ENCODE data around the gene ZSCAN16. TPM values are rescaled to one million over a fixed set of nuclear protein-coding genes. Genes with fewer than 3 reads are reported as not detected.

ZSCAN16 gene
- total and polyA plus RNA-seq, 2 of the 13 experiments (the other 11 are each of a cell fraction or from before 2014, with no cell fraction given) = 5.7 to 12.7 TPM

- TF ChIP-seq, protein P1, sequence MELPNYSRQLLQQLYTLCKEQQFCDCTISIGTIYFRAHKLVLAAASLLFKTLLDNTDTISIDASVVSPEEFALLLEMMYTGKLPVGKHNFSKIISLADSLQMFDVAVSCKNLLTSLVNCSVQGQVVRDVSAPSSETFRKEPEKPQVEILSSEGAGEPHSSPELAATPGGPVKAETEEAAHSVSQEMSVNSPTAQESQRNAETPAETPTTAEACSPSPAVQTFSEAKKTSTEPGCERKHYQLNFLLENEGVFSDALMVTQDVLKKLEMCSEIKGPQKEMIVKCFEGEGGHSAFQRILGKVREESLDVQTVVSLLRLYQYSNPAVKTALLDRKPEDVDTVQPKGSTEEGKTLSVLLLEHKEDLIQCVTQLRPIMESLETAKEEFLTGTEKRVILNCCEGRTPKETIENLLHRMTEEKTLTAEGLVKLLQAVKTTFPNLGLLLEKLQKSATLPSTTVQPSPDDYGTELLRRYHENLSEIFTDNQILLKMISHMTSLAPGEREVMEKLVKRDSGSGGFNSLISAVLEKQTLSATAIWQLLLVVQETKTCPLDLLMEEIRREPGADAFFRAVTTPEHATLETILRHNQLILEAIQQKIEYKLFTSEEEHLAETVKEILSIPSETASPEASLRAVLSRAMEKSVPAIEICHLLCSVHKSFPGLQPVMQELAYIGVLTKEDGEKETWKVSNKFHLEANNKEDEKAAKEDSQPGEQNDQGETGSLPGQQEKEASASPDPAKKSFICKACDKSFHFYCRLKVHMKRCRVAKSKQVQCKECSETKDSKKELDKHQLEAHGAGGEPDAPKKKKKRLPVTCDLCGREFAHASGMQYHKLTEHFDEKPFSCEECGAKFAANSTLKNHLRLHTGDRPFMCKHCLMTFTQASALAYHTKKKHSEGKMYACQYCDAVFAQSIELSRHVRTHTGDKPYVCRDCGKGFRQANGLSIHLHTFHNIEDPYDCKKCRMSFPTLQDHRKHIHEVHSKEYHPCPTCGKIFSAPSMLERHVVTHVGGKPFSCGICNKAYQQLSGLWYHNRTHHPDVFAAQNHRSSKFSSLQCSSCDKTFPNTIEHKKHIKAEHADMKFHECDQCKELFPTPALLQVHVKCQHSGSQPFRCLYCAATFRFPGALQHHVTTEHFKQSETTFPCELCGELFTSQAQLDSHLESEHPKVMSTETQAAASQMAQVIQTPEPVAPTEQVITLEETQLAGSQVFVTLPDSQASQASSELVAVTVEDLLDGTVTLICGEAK (IDR thresholded peaks at IDR 0.05) = no peak
- TF ChIP-seq, protein P1 (CRISPR knock-in tag; IDR thresholded peaks at IDR 0.05) = peak; percentile 61; the same call in 1 of the 2 replicates
- TF ChIP-seq MXD3 (CRISPR knock-in tag; IDR thresholded peaks at IDR 0.05) (peak; percentile 52; the same call in 1 of the 2 replicates), CREBL2 (CRISPR knock-in tag; IDR thresholded peaks at IDR 0.05; ENCODE audit: borderline replicate concordance) (no peak), DNMT3B (CRISPR knock-in tag; conservative IDR thresholded peaks at IDR 0.05) (peak; percentile 41; the same call in 1 of the 2 replicates), NAIF1 (CRISPR knock-in tag; IDR thresholded peaks at IDR 0.05; ENCODE audit: borderline replicate concordance) (peak; percentile 62), MBD4 (IDR thresholded peaks at IDR 0.05; ENCODE audit: borderline replicate concordance, low read length) (no peak), ZNF496 (CRISPR knock-in tag; IDR thresholded peaks at IDR 0.05; ENCODE audit: insufficient replicate concordance) (no peak), ZNF101 (CRISPR knock-in tag; IDR thresholded peaks at IDR 0.05; ENCODE audit: borderline replicate concordance, low read depth) (no peak), HNF4A (CRISPR knock-in tag; IDR thresholded peaks at IDR 0.05) (peak; percentile 66), ZNF577 (CRISPR knock-in tag; IDR thresholded peaks at IDR 0.05; ENCODE audit: borderline replicate concordance, low read depth) (no peak), ZNF382 (CRISPR knock-in tag; IDR thresholded peaks at IDR 0.05; ENCODE audit: borderline replicate concordance) (no peak), ZBTB8A (CRISPR knock-in tag; IDR thresholded peaks at IDR 0.05; ENCODE audit: borderline replicate concordance, low read depth) (no peak), ZNF180 (CRISPR knock-in tag; IDR thresholded peaks at IDR 0.05; ENCODE audit: borderline replicate concordance, low read depth) (no peak), ZNF256 (CRISPR knock-in tag; conservative IDR thresholded peaks at IDR 0.05) (no peak), BHLHE40 (IDR thresholded peaks at IDR 0.05; ENCODE audit: low read length) (peak; percentile 26; the same call in 1 of the 2 replicates)
Observed at GRCh38 chr6:28124350-28124970, at the start of gene ZSCAN16 (continued).
